Fibroblast of lung (primary cell): ENCODE data around the gene PIK3C2B.

Experiments used
- CTCF ChIP-seq, 2 donors: IDR thresholded peaks in 1 of 2; conservative IDR thresholded peaks in 1 of 2; 1 replicate in 1 of 2; 2 replicates in 1 of 2; pipeline ENCODE4 v1.5.1; 2011 to 2012; ENCODE audit warnings: low read length in 2 of 2, control low read depth in 1 of 2, inconsistent platforms in 1 of 2, low read depth in 1 of 2, mild to moderate bottlenecking in 1 of 2
- EZH2 ChIP-seq: IDR thresholded peaks from 2 replicates; pipeline ENCODE4 v1.5.1; 2012; ENCODE audit warnings: low read length, control low read depth, mild to moderate bottlenecking; ENCODE audit errors: missing control alignments

- TF ChIP-seq CTCF (conservative IDR thresholded peaks at IDR 0.05 in 1 of 2, IDR thresholded peaks at IDR 0.05 in 1 of 2; ENCODE audit: low read depth in 1 of 2, low read length in 2 of 2), result no peak
- TF ChIP-seq EZH2, result no peak
Measured at GRCh38 chr1:204469304-204469703, 25.3 kb downstream of the PIK3C2B start.
